PFSK-1 (cell line): Measurements from ENCODE around the gene HEG1.

Source experiments
- FOXP2 ChIP-seq: optimal IDR thresholded peaks from 2 replicates; pipeline ENCODE3; 2011; ENCODE audit warnings: borderline replicate concordance, control low read depth, inconsistent platforms; ENCODE audit not compliant: insufficient read depth; ENCODE audit errors: extremely low read length, extremely low read depth
- POLR2AphosphoS5 ChIP-seq: IDR thresholded peaks from 2 replicates; pipeline ENCODE4 v1.6.1; 2012; ENCODE audit warnings: low read depth, mild to moderate bottlenecking, control low read depth, low read length, moderate library complexity
- SIN3A ChIP-seq: IDR thresholded peaks from 2 replicates; pipeline ENCODE4 v1.6.1; 2012; ENCODE audit warnings: mild to moderate bottlenecking, low read length, moderate library complexity, borderline replicate concordance; ENCODE audit not compliant: insufficient read depth
- TAF1 ChIP-seq: IDR thresholded peaks from 2 replicates; pipeline ENCODE4 v1.6.1; 2012; ENCODE audit warnings: low read length, control low read depth, borderline replicate concordance; ENCODE audit not compliant: insufficient read depth
- TF ChIP-seq, protein P1 (sequence below), 2 experiments: IDR thresholded peaks; 2 replicates each; pipeline versions ENCODE4 v1.6.1 to v1.8.0; 2011 to 2012; ENCODE audit warnings: low read depth in 2 of 2, low read length in 2 of 2, control low read depth in 1 of 2, inconsistent platforms in 1 of 2, mild to moderate bottlenecking in 1 of 2, moderate library complexity in 1 of 2; ENCODE audit not compliant: insufficient read depth in 1 of 2

Gene HEG1

DNA sequence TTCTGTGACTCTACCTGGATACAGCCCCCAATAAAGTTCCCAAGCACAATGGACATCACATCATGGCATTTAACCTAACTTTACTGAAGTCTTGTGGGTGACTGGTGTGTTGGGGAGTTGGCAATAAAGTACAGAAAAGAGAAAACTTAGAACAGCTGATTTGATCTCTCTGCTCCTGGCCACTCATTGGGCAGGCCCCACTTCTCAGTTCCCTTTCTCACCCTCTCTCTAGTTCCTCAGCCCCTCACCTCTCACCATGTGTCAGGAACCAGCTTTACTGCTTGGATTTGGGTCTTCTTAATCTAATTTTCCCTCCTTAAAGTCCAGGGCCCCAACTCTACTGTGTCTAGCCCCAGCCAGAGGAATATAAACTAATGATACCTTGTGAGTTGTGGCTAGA lies 120.5 kb downstream of the HEG1 start:
- TF ChIP-seq SIN3A (no peak), POLR2AphosphoS5 (no peak), FOXP2 (no peak), TAF1 (no peak)
- TF ChIP-seq, protein P1, sequence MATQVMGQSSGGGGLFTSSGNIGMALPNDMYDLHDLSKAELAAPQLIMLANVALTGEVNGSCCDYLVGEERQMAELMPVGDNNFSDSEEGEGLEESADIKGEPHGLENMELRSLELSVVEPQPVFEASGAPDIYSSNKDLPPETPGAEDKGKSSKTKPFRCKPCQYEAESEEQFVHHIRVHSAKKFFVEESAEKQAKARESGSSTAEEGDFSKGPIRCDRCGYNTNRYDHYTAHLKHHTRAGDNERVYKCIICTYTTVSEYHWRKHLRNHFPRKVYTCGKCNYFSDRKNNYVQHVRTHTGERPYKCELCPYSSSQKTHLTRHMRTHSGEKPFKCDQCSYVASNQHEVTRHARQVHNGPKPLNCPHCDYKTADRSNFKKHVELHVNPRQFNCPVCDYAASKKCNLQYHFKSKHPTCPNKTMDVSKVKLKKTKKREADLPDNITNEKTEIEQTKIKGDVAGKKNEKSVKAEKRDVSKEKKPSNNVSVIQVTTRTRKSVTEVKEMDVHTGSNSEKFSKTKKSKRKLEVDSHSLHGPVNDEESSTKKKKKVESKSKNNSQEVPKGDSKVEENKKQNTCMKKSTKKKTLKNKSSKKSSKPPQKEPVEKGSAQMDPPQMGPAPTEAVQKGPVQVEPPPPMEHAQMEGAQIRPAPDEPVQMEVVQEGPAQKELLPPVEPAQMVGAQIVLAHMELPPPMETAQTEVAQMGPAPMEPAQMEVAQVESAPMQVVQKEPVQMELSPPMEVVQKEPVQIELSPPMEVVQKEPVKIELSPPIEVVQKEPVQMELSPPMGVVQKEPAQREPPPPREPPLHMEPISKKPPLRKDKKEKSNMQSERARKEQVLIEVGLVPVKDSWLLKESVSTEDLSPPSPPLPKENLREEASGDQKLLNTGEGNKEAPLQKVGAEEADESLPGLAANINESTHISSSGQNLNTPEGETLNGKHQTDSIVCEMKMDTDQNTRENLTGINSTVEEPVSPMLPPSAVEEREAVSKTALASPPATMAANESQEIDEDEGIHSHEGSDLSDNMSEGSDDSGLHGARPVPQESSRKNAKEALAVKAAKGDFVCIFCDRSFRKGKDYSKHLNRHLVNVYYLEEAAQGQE (IDR thresholded peaks at IDR 0.05; ENCODE audit: insufficient read depth in 1 of 2, low read depth in 2 of 2, low read length in 2 of 2), result no peak

DNA sequence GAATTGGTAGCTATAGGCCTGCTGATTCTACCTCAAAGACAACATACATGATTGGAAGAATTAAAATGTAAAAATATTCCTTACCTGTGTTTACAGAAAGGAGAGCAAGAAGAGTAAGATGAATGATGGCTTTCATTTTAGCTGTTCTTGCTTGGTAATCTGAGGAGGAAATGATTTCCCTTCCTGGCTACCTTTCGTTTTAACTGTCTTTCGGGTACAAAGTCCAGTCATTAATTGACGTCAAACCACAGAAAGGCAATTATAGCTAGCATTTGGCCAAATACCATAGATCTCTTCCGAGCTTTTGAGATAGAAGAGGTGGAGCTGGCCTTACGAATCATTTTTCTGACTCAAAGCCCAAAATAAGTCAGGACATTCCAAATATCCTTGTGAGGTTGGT lies 121.2 kb downstream of the HEG1 start, which contains the start of gene MUC13:
Gene MUC13, minus strand, starts transcription at position 175 of the 400 bp plus-strand sequence. Its CDS starts 39 bp downstream, at position 136.
- TF ChIP-seq TAF1, result no peak
- TF ChIP-seq FOXP2, result no peak
- TF ChIP-seq, protein P1 (IDR thresholded peaks at IDR 0.05; ENCODE audit: insufficient read depth in 1 of 2, low read depth in 2 of 2, low read length in 2 of 2), result no peak
- no peak for TF ChIP-seq POLR2AphosphoS5

DNA sequence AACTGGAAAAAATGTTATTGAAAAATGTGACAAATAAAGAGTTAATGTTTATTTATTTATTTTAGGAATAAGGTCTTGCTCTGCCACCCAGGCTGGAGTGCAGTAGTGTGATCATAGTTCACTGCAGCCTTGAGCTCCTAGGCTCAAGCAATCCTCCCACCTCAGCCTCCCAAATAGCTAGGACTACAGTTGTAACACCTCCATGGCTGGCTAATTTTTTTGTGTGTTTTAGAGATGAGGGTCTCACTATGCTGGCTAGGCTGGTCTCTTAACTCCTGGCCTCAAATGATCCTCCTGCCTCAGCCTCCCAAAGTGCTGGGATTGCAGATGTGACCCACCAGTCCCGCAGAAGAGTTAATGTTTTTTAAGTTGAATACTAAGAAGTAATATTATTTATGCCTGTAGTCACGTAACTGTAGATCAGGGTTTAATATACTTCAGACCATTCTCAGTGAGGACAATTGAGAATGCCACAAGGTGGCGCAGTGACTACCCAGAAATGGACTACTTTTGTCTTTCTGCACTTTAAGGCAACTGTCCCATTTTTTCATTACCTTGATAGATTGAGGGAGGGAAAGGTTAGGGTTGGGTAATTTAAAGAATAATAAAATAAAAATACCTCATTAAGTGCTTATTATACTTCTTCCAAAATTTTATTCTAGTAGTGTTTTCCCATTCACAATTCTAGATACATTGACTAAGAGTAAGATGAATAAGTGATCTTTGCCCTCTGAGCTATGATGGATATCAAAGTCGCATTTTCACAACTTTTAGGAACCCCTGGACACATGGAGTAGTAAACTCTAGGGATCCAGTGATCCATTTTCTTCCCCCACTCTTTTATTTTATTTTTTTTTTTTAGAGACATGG lies 127.2 kb downstream of the HEG1 start:
- TF ChIP-seq, protein P1 (IDR thresholded peaks at IDR 0.05; ENCODE audit: insufficient read depth in 1 of 2, low read depth in 2 of 2, low read length in 2 of 2), result no peak
- TF ChIP-seq POLR2AphosphoS5 (no peak), SIN3A (no peak), TAF1 (no peak), FOXP2 (no peak)

DNA sequence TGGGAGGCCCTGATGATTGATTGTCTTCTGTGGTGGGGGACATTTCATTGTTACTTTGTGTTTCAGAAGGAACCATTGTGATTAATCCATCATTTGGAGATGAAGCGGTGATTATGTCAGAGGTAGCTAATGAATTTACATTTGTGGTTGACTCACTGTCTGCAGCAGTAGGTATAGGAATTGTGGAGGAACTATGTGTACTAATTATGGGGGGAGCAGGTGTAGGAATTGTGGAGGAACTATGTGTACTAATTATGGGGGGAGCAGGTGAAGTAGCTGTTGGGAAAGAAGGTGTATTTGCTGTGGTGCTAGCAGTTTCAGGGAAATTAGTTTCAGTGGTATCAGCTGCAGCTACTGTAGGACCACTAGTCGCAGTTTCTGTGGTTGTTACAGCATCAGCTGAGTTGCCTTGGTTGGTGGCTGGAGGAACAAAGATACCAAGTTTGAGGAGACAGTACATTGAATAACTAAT lies 128.2 kb downstream of the HEG1 start:
- TF ChIP-seq FOXP2 (no peak), SIN3A (no peak), POLR2AphosphoS5 (no peak), TAF1 (no peak)
- TF ChIP-seq, protein P1 (IDR thresholded peaks at IDR 0.05; ENCODE audit: insufficient read depth in 1 of 2, low read depth in 2 of 2, low read length in 2 of 2), result no peak
